GM19193 (cell line): ENCODE data around the gene RAG1.

ENCODE experiments used
- POLR2A ChIP-seq: IDR thresholded peaks from 4 replicates; pipeline ENCODE4 v1.6.1; 2011; ENCODE audit not compliant: insufficient read depth, insufficient read length; ENCODE audit errors: extremely low read depth

RAG1 gene

DNA sequence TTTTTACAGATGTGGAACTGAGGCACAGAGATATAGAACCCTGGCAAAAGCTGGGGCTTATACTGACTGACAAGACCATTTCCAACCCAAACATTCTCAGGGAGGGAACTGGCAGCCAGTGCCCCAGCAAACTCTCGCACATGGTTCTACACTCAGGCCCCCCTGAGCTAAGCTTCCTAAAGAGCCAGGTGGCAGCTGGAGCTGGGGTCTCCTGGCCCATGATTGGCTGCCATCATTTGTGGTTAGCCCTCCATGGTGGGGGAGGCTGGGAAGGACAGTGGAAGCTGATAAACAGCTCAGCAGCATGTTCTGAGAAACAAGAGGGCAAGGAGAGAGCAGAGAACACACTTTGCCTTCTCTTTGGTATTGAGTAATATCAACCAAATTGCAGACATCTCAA, at the start of gene RAG1:
Gene RAG1 (plus strand): TSS at position 314 of the 400 bp plus-strand sequence. CDS start 5,298 bp downstream, outside the sequence.
- TF ChIP-seq POLR2A = no peak

DNA sequence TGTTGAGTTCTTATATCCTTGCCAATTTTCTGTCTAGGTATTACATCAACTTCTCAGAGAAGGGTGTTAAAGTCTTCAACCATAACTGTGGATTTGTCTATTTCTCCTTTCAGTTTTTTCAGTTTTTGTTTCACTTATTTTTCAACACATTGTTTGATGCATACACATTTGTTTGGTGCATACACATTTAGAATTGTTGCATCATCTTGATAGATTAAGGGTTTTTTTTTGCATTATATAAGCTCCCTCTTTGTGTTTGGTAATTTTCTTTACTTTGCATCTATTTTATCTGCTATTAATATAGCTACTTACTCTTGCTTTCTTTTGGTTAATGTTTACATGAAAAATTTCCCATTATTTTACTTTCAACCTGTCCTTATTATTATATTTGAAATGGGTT, 37.0 kb upstream of the RAG1 start:
- no peak for TF ChIP-seq POLR2A

DNA sequence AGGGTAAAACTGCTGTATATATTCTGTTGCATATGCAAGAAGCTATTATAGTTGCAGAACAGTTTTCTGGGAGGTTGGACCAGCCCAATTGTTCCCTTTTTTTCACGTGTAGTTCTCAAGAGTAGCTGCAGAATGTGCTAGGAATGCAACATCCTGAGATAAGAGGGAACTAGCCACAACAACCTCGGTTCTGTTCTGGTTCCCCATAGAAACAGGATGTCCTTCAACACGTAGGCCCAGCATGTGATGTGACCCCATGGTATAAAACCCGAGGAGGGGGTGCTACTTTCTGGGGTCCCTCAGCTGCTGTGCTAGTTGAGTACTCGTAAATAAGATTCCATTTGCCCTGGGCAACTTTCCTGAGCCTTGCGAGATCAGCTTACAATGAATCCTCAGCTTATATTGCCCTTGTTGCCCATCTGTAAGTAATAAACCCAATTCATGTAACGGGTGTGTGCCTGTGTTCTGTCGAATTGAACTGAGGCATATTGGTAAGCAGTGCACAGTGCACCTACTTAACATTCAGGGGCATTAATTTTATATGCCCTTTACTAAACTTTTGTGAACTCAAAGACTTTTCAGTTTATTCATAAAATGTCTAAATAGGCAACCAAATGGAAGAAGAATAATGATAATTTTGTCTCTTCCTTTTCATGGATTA, 34.7 kb upstream of the RAG1 start:
- no peak for TF ChIP-seq POLR2A

DNA sequence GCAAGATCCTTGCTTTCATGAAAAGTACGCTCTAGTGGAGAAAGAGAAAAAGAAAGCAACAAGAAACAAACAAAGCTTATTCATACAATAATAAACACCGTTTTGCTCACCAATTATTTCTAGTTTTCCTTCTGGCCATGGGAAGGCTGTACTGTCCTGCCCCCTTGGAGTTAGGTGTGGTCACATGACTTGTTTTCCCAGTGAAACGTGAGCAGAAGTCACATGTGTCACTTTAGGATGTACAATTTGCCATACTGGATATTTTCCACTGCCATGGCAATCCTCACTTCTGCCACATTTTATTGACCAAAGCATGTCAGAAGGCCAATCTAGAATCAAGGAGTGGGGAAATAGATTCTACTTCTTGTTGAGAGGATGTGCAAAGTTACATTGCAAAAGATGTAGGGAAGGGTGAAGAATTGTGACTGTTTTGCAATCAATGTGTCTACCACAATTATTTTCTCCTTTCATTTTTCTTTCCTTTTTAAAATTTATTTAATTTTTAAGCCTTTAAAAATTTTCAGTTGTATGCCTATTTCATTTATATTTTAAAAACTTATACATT, 33.4 kb upstream of the RAG1 start:
- no peak for TF ChIP-seq POLR2A

- no peak for TF ChIP-seq POLR2A
Observed at GRCh38 chr11:36540998-36541397, 26.8 kb upstream of the RAG1 start.

DNA sequence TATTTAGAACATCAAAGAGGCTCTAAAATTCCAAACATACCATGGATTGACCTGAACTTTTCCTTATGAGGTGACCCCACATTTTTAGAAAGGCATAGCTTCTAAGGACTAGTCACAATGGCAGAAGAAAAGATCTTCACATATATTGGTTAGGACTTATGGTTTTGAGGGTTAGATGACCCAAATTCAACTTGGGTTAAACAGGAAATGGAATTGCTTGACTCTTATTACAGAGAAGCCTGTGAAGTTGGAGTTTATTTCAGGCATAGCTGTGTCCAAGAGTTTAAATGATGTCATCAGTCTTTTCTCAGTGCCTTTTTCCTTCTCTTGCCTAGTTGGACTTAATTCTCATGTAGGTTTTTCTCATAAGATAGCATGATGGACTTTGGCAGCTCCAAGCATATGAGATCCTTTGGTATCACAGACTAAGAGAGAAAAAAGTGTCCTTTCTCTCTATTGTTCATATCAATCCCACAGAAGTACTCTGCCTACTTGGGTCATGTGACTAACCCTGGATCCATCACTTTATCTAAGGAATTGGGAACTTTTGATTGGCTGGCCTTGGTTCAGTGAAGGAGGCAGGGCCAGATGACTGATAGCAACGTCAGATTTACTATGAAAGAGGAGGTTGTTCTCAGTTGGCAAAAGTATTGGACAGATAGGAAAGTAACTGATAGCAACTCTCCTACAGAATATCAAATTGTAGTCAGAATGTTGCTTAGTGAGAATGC, 17.3 kb upstream of the RAG1 start:
- no peak for TF ChIP-seq POLR2A

DNA sequence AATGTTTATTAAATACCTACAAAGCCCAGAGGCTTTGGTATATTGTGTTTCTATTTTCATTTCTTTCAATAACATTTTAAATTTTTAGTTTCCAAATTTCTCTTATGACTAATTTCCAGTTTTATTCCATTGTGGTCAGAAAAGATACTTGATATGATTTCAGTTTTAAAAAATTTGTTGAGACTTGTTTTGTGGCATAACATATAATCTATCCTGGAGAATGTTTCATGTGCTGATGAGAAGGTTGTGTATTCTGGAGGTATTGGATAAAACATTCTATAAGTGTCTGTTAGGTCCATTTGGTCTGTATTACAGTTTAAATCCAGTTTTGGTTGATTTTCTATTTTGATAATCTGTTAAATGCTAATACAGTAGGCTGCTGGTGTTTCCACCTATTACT, 9.8 kb upstream of the RAG1 start:
- no peak for TF ChIP-seq POLR2A

DNA sequence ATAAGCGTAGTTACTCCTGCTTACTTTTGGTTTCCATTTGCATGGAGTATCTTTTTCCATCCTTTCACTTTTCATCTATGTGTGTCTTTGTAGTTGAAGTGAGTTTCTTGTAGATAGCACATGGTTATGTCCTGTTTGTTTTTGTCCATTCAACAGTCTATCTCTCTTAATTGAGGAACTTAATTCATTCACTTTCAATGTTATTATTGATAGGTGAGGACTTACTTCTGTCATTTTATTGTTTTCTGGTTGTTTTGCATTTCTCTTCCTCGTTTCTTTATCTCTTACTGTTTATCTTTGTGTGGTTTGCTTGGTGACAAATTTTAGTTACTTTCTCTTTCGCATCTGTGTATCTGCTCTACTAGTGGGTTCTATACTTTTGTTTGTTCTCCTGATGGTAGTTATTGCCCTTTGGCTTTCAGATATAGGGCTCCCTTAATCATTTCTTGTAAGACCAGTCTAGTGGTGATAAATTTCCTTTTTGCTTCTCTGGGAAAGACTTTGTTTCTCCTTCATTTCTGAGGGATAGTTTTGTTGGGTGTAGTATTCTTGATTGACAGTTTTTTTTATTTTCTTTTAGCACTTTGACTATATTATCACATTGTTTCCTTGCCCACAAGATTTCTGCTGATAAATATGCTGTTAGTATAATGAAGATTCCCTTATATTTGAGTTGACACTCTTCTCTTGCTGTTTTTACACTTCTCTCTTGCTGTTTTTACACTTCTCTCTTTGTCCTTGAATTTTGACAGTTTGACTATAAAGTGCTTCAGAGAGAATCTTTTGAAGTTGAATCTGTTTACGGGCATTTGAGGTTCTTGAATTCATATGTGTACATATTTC, 9.0 kb upstream of the RAG1 start:
- TF ChIP-seq POLR2A = no peak

DNA sequence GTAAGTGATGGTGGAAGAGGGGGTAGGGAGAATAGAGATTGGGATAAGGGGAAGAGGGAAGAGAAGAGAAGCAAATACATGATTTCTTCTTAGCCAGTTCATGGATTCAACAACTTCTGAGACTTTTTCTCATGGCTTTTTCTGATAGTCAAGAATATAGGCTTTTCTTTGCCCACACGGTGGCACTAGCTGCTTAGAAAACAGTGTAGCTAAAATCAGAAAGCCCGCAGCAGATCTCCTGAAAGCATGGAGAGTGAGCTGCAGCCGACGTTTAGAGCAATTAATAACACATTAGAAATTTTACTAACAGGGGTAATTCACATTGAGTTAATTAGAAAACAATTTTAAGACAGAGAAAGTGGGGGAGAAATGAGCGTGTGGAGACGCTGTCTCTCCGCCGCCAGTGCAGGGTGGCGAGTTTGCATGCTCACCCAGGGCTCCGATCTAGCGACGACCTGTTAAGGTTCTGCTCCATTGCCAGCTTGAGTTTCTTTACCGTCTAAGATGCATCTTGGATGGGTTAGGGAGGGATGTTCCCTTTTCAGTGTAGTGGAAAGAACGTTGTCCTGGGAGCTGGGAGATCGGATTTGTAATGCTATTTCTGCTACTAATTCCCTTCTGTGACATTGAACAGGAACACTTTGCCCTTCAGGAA, 3.3 kb upstream of the RAG1 start:
- no peak for TF ChIP-seq POLR2A

GRCh38 chr11:36565031-36565610, 2.7 kb upstream of the RAG1 start:
- no peak for TF ChIP-seq POLR2A

- no peak for TF ChIP-seq POLR2A
Observed at GRCh38 chr11:36566407-36567053, 1.3 kb upstream of the RAG1 start.

DNA sequence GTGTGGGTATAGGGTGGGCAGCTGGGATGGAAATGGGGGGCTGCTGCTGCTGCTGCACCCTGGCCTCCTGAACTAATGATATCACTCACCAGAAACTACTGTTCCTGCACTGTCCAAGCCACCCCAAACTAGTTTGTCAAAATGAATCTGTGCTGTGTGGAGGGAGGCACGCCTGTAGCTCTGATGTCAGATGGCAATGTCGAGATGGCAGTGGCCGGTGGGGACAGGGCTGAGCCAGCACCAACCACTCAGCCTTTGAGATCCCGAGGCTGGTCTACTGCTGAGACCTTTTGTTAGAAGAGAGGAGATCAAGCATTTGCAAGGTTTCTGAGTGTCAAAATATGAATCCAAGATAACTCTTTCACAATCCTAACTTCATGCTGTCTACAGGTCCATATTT, 1.3 kb downstream of the RAG1 start:
- no peak for TF ChIP-seq POLR2A

DNA sequence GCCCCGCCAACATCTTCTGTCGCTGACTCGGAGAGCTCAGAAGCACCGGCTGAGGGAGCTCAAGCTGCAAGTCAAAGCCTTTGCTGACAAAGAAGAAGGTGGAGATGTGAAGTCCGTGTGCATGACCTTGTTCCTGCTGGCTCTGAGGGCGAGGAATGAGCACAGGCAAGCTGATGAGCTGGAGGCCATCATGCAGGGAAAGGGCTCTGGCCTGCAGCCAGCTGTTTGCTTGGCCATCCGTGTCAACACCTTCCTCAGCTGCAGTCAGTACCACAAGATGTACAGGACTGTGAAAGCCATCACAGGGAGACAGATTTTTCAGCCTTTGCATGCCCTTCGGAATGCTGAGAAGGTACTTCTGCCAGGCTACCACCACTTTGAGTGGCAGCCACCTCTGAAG, 6.7 kb downstream of the RAG1 start:
- no peak for TF ChIP-seq POLR2A

GRCh38 chr11:36577373-36577772, 9.6 kb downstream of the RAG1 start:
- no peak for TF ChIP-seq POLR2A
